HFF-Myc (cell line): ENCODE measurements around the gene KIF2C.
"Not testable (repeated sequence)": the region's sequence is repeated elsewhere in the genome, so short reads cannot be mapped to it uniquely, and the experiment has no call there.

Experiments used
- DNase-seq: peaks from one replicate; pipeline ENCODE4 v3.0.0-alpha.2; 2011; ENCODE audit warnings: low read depth; ENCODE audit errors: extremely low read depth
- H3K4me3 ChIP-seq: replicated peaks from 2 replicates; pipeline ENCODE4 v1.5.1; 2011; ENCODE audit warnings: low read depth, mild to moderate bottlenecking, control low read depth, low read length
- TF ChIP-seq, protein P1 (sequence below): IDR thresholded peaks from 2 replicates; pipeline ENCODE4 v1.5.1; 2012; ENCODE audit warnings: mild to moderate bottlenecking, low read depth, low read length, control low read depth; ENCODE audit errors: missing control alignments

The KIF2C gene

DNA sequence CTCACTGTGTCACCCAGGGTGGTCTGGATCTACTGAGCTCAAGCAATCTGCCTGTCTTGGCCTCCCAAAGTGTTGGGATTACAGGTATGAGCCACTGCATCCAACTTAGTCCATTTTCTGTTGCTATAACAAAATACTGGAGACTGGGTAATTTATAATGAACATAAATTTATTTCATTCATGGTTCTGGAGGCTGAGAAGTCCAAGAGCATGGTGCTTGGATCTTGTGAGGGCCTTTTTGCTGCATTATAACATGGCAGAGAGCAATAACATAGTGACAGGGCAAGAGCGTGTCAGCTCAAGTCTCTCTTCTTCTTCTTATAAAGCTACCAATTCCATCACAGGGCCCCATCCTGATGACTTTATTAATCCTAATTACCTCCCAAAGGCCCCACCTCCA is 3.6 kb upstream of the KIF2C start:
- no peak overlapping the region for H3K4me3 ChIP-seq
- TF ChIP-seq, protein P1, sequence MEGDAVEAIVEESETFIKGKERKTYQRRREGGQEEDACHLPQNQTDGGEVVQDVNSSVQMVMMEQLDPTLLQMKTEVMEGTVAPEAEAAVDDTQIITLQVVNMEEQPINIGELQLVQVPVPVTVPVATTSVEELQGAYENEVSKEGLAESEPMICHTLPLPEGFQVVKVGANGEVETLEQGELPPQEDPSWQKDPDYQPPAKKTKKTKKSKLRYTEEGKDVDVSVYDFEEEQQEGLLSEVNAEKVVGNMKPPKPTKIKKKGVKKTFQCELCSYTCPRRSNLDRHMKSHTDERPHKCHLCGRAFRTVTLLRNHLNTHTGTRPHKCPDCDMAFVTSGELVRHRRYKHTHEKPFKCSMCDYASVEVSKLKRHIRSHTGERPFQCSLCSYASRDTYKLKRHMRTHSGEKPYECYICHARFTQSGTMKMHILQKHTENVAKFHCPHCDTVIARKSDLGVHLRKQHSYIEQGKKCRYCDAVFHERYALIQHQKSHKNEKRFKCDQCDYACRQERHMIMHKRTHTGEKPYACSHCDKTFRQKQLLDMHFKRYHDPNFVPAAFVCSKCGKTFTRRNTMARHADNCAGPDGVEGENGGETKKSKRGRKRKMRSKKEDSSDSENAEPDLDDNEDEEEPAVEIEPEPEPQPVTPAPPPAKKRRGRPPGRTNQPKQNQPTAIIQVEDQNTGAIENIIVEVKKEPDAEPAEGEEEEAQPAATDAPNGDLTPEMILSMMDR, result no peak
- no peak for DNase-seq

DNA sequence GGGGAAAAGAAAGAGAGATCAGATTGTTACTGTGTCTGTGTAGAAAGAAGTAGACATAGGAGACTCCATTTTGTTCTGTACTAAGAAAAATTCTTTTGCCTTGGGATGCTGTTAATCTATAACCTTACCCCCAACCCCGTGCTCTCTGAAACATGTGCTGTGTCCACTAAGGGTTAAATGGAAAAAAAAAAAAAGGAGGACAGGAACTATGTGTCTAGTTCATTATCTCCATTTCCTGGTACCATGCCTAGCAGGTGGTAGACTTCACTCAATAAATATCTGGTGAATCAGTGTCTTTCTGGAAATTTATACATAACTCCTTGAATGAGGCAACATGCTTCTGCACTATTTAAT is 707 bp upstream of the KIF2C start:
- not testable (repeated sequence) for DNase-seq
- H3K4me3 ChIP-seq, result peak overlapping the region; percentile 64

DNA sequence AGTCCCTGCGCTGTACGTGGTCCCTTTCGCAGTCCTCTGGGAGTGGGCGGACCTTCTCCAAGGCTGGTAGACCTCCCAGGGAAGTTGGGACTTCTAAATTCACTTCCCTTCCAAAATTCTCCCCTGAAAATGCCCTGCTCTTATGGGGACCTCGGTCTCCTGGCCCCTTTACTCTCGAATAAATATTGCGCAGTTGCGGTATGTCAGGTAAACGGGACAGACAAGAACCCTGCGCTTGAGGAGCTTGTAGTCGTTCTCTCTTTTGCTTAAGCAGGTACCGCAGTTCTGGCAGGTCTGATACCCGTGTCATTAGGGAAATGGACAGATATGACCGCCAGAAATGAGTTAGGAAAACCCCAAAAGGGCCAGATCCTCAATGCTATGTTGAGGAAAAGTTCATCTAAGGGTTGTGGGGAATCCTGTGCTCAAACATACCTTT is 561 bp downstream of the KIF2C start:
- TF ChIP-seq, protein P1, result no peak
- DNase-seq, result no peak
- H3K4me3 ChIP-seq, result peak overlapping the region; percentile 64

DNA sequence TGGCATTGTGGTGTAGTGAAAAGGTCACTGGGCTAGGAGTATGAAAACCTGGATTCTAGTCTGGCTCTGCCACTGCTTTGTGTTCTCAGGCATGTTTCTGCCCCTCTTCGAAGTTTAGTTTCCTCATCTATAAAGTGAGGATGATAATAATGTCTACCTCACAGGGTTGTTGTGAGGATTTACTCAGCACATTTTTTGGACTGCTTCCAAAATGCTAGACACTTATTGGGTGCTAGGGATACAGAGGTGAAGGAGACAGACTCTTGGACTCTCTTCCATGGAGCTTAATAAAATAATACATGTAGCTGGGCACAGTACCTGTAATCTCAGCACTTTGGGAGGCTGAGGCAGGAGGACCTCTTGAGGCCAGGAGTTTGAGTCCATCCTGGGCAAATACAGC is 3.6 kb downstream of the KIF2C start:
- TF ChIP-seq, protein P1, result no peak
- DNase-seq, result no peak
- H3K4me3 ChIP-seq, result no peak overlapping the region

DNA sequence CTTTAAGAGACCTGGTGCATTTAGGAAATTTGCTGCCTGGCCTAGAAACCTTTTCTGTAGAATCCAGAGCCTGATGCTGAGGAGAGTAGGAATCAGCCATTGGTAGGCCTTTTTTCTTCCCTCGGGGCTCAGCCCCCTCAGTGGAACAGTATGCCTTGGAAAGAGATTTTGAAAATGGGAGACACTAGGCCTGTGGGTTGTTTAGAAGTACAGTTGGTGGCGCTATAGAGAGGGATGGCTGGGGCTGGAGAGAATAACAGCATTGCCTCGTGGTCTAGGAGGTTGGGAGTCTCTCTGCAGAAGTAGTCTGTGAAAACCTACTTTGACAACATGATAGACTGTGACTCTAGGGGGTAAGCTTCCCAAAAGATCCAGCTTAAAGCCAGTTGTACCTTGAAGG is 8.2 kb downstream of the KIF2C start:
- TF ChIP-seq, protein P1, result no peak
- H3K4me3 ChIP-seq, result no peak overlapping the region
- DNase-seq, result no peak

DNA sequence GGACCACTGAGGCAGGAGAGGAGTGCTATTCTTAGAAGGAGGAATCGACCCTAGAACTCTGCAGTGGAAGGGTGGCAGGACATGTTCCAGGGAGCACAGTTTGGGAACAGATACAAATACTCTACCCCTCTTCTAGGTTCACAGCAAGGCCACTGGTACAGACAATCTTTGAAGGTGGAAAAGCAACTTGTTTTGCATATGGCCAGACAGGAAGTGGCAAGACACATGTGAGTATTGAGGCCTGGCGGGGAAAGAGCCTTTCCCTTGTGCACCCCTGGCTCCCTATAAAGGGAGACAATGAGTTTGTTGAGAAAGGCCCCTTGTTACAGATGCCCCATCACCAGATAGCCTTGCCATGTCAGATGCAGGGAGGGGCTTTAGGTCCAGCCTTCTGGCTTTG is 17.8 kb downstream of the KIF2C start:
- H3K4me3 ChIP-seq, result no peak overlapping the region
- TF ChIP-seq, protein P1, result no peak
- DNase-seq, result no peak

DNA sequence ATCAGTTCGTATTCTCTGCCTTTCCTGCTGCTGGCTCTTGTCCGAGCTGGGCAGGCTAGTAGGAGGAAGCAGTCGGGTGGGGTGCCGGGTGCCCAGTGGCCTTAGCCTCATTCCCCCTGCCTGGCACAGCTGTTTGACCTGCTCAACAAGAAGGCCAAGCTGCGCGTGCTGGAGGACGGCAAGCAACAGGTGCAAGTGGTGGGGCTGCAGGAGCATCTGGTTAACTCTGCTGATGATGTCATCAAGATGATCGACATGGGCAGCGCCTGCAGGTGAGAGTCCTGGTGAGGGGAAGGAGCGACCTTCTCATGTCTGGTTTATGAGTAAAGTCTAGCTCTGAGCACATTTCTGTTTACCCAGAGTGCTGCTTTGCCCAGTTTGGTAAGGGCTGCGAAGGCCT is 19.4 kb downstream of the KIF2C start:
- DNase-seq, result no peak
- no peak overlapping the region for H3K4me3 ChIP-seq
- TF ChIP-seq, protein P1, result no peak
